CD4-positive, alpha-beta memory T cell (primary cell): Measurements from ENCODE around the gene TMEM45B. TPM values are rescaled to one million over a fixed set of nuclear protein-coding genes. Genes with fewer than 3 reads are reported as not detected.

Experiments used
- CTCF ChIA-PET: fragments of 350-600 bp; sonication (Branson Sonifier 250); formaldehyde crosslinking; loops from one replicate; lab custom pipeline; 2021; ENCODE audit warnings: inconsistent platforms; ENCODE audit not compliant: partially characterized antibody; lab: Charles Lee
- POLR2A ChIA-PET: fragments of 350-600 bp; sonication (Branson Sonifier 250); formaldehyde crosslinking; loops from one replicate; lab custom pipeline; 2021; ENCODE audit not compliant: partially characterized antibody; lab: Charles Lee
- DNase-seq, 5 donors: peaks; one replicate each; pipeline versions ENCODE4 v3.0.0 to v3.0.0-alpha.2; 2020 to 2022; ENCODE audit warnings: mixed read lengths in 1 of 5
- H3K27ac ChIP-seq: one replicate; pipeline ENCODE4 v1.7.0; 2013; ENCODE audit warnings: low read depth, low read length
- H3K27me3 ChIP-seq: 2 replicates; pipeline ENCODE4 v1.7.0; 2013; ENCODE audit warnings: mild to moderate bottlenecking, low read length, moderate library complexity; ENCODE audit not compliant: insufficient read depth
- H3K36me3 ChIP-seq: 2 replicates; pipeline ENCODE4 v1.7.0; 2013; ENCODE audit warnings: mild to moderate bottlenecking, low read length, moderate library complexity; ENCODE audit not compliant: insufficient read depth
- H3K4me1 ChIP-seq: 2 replicates; pipeline ENCODE4 v1.7.0; 2013; ENCODE audit warnings: mild to moderate bottlenecking, low read length, moderate library complexity; ENCODE audit not compliant: insufficient read depth
- H3K4me3 ChIP-seq, 2 donors: one replicate each; pipeline ENCODE4 v1.7.0; 2013; ENCODE audit warnings: low read length in 2 of 2, mild to moderate bottlenecking in 1 of 2
- H3K9me3 ChIP-seq, 2 donors: one replicate each; pipeline ENCODE4 v1.7.0; 2013; ENCODE audit warnings: low read length in 2 of 2, control low read depth in 1 of 2; ENCODE audit not compliant: control insufficient read depth in 1 of 2
- H3K27ac Mint-ChIP-seq, 7 donors: one replicate each; pipeline ENCODE4 v1.8.0; 2020 to 2021; ENCODE audit warnings: mixed read lengths in 7 of 7, mild to moderate bottlenecking in 6 of 7, inconsistent platforms in 3 of 7, moderate library complexity in 3 of 7
- H3K27me3 Mint-ChIP-seq, 2 donors: one replicate each; pipeline ENCODE4 v1.8.0; 2020 to 2021; ENCODE audit warnings: mixed read lengths in 2 of 2
- H3K36me3 Mint-ChIP-seq, 2 donors: one replicate each; pipeline ENCODE4 v1.8.0; 2020 to 2021; ENCODE audit warnings: mixed read lengths in 2 of 2, inconsistent platforms in 1 of 2, mild to moderate bottlenecking in 1 of 2
- H3K4me1 Mint-ChIP-seq, 4 donors: one replicate each; pipeline ENCODE4 v1.8.0; 2020 to 2021; ENCODE audit warnings: mixed read lengths in 4 of 4, mild to moderate bottlenecking in 1 of 4
- H3K4me3 Mint-ChIP-seq, 8 donors: one replicate each; pipeline ENCODE4 v1.8.0; 2020 to 2021; ENCODE audit warnings: mixed read lengths in 8 of 8, mild to moderate bottlenecking in 7 of 8, moderate library complexity in 6 of 8, inconsistent platforms in 3 of 8
- H3K9me3 Mint-ChIP-seq, 8 donors: one replicate each; pipeline ENCODE4 v1.8.0; 2020 to 2021; ENCODE audit warnings: mixed read lengths in 8 of 8, mild to moderate bottlenecking in 5 of 8, inconsistent platforms in 3 of 8, moderate library complexity in 1 of 8
- intact Hi-C: fragments of 100-400 bp; cut with micrococcal nuclease; formaldehyde crosslinking; loops from one replicate; pipeline ENCODE4 v1.15.1; 2023
- polyA plus RNA-seq, 2 donors: library from polyadenylated mRNA; unstranded; fragments of 300-500 nt; fragmentation: Illumina TruSeq; gene quantifications; one replicate each; pipeline ENCODE4 v1.2.3, GENCODE V29; 2021
- total RNA-seq, 2 experiments: library from RNA; stranded (reverse); gene quantifications; one replicate each; pipeline ENCODE4 v1.2.3, GENCODE V29; 2021

The TMEM45B gene
- total and polyA plus RNA-seq, 4 experiments from 2014 or later, result 14.0 to 34.4 (median 26.0) TPM

GRCh38 chr11:129905402-129905801 lies 89.8 kb downstream of the TMEM45B start:
- intact Hi-C loops, result no loop called here
- Mint-ChIP-seq H3K4me1 (no peaks in the 10 kb centered on the region), H3K36me3 (peaks cover 36 to 50% of the 10 kb centered on the region in 2 donors), H3K27ac (peak overlapping the region in 1 of 7 donors; percentile 8), H3K9me3 (no peaks in the 10 kb centered on the region), H3K4me3 (no peak overlapping the region), H3K27me3 (no peaks in the 10 kb centered on the region)
- POLR2A ChIA-PET, result interaction anchor here (0.5 kb wide), 1 partner anchor 25 kb away, joined by 3 read pairs; no protein-coding TSS in a partner anchor
- H3K27ac ChIP-seq, result no peak overlapping the region
- no peaks in the 10 kb centered on the region for H3K9me3 ChIP-seq
- H3K4me1 ChIP-seq, result no peaks in the 10 kb centered on the region
- peaks cover 15% of the 10 kb centered on the region for H3K36me3 ChIP-seq
- CTCF ChIA-PET, result interaction anchor here (0.7 kb wide), 1 partner anchor 222 kb away, joined by 3 read pairs; no protein-coding TSS in a partner anchor
- no peaks in the 10 kb centered on the region for H3K27me3 ChIP-seq
- H3K4me3 ChIP-seq, result no peak overlapping the region
- DNase-seq, result no peak

Other genes with a start within 250 kb of the TMEM45B start
- 10 to 100 TPM; 91.9 to 94.9 TPM for gene NFRKB, start 79.7 kb downstream of the TMEM45B start, total RNA-seq
- gene NFRKB, start 79.7 kb downstream of the TMEM45B start, polyA plus RNA-seq, result 10 to 100 TPM; 18.1 to 34.5 TPM
- 10 to 100 TPM; 11.5 to 13.0 TPM for gene PRDM10, start 187.0 kb downstream of the TMEM45B start, total RNA-seq
- 1 to 10 TPM; 1.3 to 4.2 TPM for gene PRDM10, start 187.0 kb downstream of the TMEM45B start, polyA plus RNA-seq